NCI-H2171 treated with DMSO at 0.1 percent for 48 hours (cell line): Measurements from ENCODE around the gene RALGAPA1.
"Not testable (repeated sequence)": the region's sequence is repeated elsewhere in the genome, so short reads cannot be mapped to it uniquely, and the experiment has no call there.

Source experiments
- DNase-seq: peaks from one replicate; lab custom pipeline; 2025; lab: John Stamatoyannopoulos, UW

RALGAPA1 gene

GRCh38 chr14:35761922-35762321 lies 47.2 kb downstream of the RALGAPA1 start:
- no peak for DNase-seq

GRCh38 chr14:35760143-35760542 lies 49.0 kb downstream of the RALGAPA1 start:
- no peak for DNase-seq

- no peak for DNase-seq
Measured at GRCh38 chr14:35758523-35759129, 50.5 kb downstream of the RALGAPA1 start.

- DNase-seq = no peak
Measured at GRCh38 chr14:35754671-35755070, 54.4 kb downstream of the RALGAPA1 start.

- no peak for DNase-seq
Measured at GRCh38 chr14:35752380-35752779, 56.7 kb downstream of the RALGAPA1 start.

- DNase-seq = no peak
Measured at GRCh38 chr14:35750202-35750904, 58.7 kb downstream of the RALGAPA1 start.

- no peak for DNase-seq
Measured at GRCh38 chr14:35747379-35747778, 61.7 kb downstream of the RALGAPA1 start.

GRCh38 chr14:35742442-35742841 lies 66.7 kb downstream of the RALGAPA1 start:
- no peak for DNase-seq

- DNase-seq = no peak
Measured at GRCh38 chr14:35742032-35742371, 67.1 kb downstream of the RALGAPA1 start.

- DNase-seq = no peak
Measured at GRCh38 chr14:35741345-35742031, 67.6 kb downstream of the RALGAPA1 start.

GRCh38 chr14:35740215-35740614 lies 68.9 kb downstream of the RALGAPA1 start:
- no peak for DNase-seq

- DNase-seq = not testable (repeated sequence)
Measured at GRCh38 chr14:35735163-35735562, 73.9 kb downstream of the RALGAPA1 start.

- DNase-seq = not testable (repeated sequence)
Measured at GRCh38 chr14:35733510-35733909, 75.6 kb downstream of the RALGAPA1 start.

GRCh38 chr14:35730871-35731270 lies 78.2 kb downstream of the RALGAPA1 start:
- no peak for DNase-seq

GRCh38 chr14:35727764-35728163 lies 81.3 kb downstream of the RALGAPA1 start:
- no peak for DNase-seq

- no peak for DNase-seq
Measured at GRCh38 chr14:35725930-35726329, 83.2 kb downstream of the RALGAPA1 start.

- DNase-seq = no peak
Measured at GRCh38 chr14:35715079-35715478, 94.0 kb downstream of the RALGAPA1 start.

GRCh38 chr14:35712466-35712865 lies 96.6 kb downstream of the RALGAPA1 start:
- DNase-seq = no peak

- DNase-seq = no peak
Measured at GRCh38 chr14:35708062-35708461, 101.0 kb downstream of the RALGAPA1 start.

- no peak for DNase-seq
Measured at GRCh38 chr14:35705636-35706035, 103.5 kb downstream of the RALGAPA1 start.

- no peak for DNase-seq
Measured at GRCh38 chr14:35704793-35705493, 104.2 kb downstream of the RALGAPA1 start.

- peak; percentile 9 for DNase-seq
Measured at GRCh38 chr14:35701531-35701930, 107.6 kb downstream of the RALGAPA1 start.
